ENCODE measurements around the gene WASF1. TPM values are rescaled to one million over a fixed set of nuclear protein-coding genes. Genes with fewer than 3 reads are reported as not detected.

WASF1 gene
- total RNA-seq, 1 donor = 18.8 TPM

DNA sequence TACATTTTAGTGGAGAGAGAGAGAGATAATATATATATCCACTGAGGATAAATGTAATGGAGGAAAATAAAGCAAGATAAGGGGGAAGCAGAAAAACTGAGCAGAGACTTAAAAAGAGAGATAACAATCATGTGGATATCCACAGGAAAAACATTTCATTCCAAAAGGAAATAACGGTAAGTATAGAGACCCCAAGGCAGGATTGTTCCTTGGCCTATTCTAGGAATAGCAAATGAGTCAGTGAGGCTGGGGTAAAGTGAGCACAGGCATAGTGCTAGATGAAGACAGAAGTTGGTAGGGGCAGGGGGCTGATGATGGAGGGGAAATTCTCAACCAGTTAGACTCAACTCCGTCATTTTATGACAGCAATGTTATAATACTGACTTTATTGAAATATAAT is 12.0 kb upstream of the WASF1 start:
- H2AFZ ChIP-seq (ENCODE audit: low read length) = no peak overlapping the region
- DNase-seq (ENCODE audit: insufficient read length, low spot score, missing footprints) = no peak
- peaks cover 57% of the 10 kb centered on the region for H3K79me2 ChIP-seq (ENCODE audit: insufficient read depth, low read length)
- no peaks in the 10 kb centered on the region for H3K27me3 ChIP-seq (ENCODE audit: insufficient read depth, low read length)
- H3K4me1 ChIP-seq (ENCODE audit: insufficient read depth, low read length) = no peaks in the 10 kb centered on the region
- H3K4me2 ChIP-seq (ENCODE audit: insufficient read depth, low read length) = no peak overlapping the region
- no peaks in the 10 kb centered on the region for H3K9me3 ChIP-seq (ENCODE audit: low read depth, low read length)
- H3K27ac ChIP-seq (ENCODE audit: low read depth, low read length) = no peak overlapping the region
- H4K20me1 ChIP-seq (ENCODE audit: insufficient read depth, low read length) = peaks cover 13% of the 10 kb centered on the region
- TF ChIP-seq CTCF (IDR thresholded peaks at IDR 0.05; ENCODE audit: extremely low read depth, low read depth, low read length) = no peak
- H3K4me3 ChIP-seq (ENCODE audit: insufficient read depth, low read length) = no peak overlapping the region
- H3K36me3 ChIP-seq (ENCODE audit: insufficient read depth, low read length) = no peaks in the 10 kb centered on the region

GRCh38 chr6:110190726-110191125 is 11.3 kb upstream of the WASF1 start:
- no peak overlapping the region for H3K27ac ChIP-seq (ENCODE audit: low read depth, low read length)
- no peaks in the 10 kb centered on the region for H3K36me3 ChIP-seq (ENCODE audit: insufficient read depth, low read length)
- H2AFZ ChIP-seq (ENCODE audit: low read length) = no peak overlapping the region
- peaks cover 65% of the 10 kb centered on the region for H3K79me2 ChIP-seq (ENCODE audit: insufficient read depth, low read length)
- H3K4me1 ChIP-seq (ENCODE audit: insufficient read depth, low read length) = no peaks in the 10 kb centered on the region
- no peaks in the 10 kb centered on the region for H3K27me3 ChIP-seq (ENCODE audit: insufficient read depth, low read length)
- DNase-seq (ENCODE audit: insufficient read length, low spot score, missing footprints) = no peak
- no peak for TF ChIP-seq CTCF (IDR thresholded peaks at IDR 0.05; ENCODE audit: extremely low read depth, low read depth, low read length)
- H3K4me2 ChIP-seq (ENCODE audit: insufficient read depth, low read length) = no peak overlapping the region
- H3K4me3 ChIP-seq (ENCODE audit: insufficient read depth, low read length) = no peak overlapping the region
- peaks cover 16% of the 10 kb centered on the region for H4K20me1 ChIP-seq (ENCODE audit: insufficient read depth, low read length)
- H3K9me3 ChIP-seq (ENCODE audit: low read depth, low read length) = no peaks in the 10 kb centered on the region

GRCh38 chr6:110188791-110189190 is 9.3 kb upstream of the WASF1 start:
- no peak overlapping the region for H3K4me2 ChIP-seq (ENCODE audit: insufficient read depth, low read length)
- H3K27ac ChIP-seq (ENCODE audit: low read depth, low read length) = no peak overlapping the region
- H4K20me1 ChIP-seq (ENCODE audit: insufficient read depth, low read length) = peaks cover 16% of the 10 kb centered on the region
- no peaks in the 10 kb centered on the region for H3K27me3 ChIP-seq (ENCODE audit: insufficient read depth, low read length)
- H2AFZ ChIP-seq (ENCODE audit: low read length) = no peak overlapping the region
- H3K79me2 ChIP-seq (ENCODE audit: insufficient read depth, low read length) = peaks cover 80% of the 10 kb centered on the region
- peak; percentile 11 for DNase-seq (ENCODE audit: insufficient read length, low spot score, missing footprints)
- no peaks in the 10 kb centered on the region for H3K9me3 ChIP-seq (ENCODE audit: low read depth, low read length)
- H3K36me3 ChIP-seq (ENCODE audit: insufficient read depth, low read length) = no peaks in the 10 kb centered on the region
- no peaks in the 10 kb centered on the region for H3K4me1 ChIP-seq (ENCODE audit: insufficient read depth, low read length)
- no peak overlapping the region for H3K4me3 ChIP-seq (ENCODE audit: insufficient read depth, low read length)
- no peak for TF ChIP-seq CTCF (IDR thresholded peaks at IDR 0.05; ENCODE audit: extremely low read depth, low read depth, low read length)

DNA sequence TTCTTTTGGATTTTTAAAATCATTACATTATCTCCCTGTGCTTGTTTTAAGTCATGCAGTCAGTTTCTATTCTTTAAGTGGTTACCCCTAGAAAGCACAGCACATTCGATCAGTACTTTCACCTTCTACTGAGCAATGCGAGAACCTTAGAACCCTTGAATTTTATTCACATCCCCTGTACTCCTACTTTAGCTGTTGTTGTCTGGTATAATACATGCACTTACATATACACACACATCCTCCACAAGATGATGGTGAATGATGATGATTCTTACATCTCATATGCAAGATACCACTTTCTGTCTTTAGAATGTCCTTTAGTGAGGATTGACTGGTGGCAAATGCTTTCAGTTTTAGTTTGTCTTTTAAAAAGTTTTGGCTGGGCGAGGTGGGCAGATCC is 6.4 kb upstream of the WASF1 start:
- Histone ChIP-seq H3K4me3 (ENCODE audit: insufficient read depth, low read length) (no peak overlapping the region), H3K79me2 (ENCODE audit: insufficient read depth, low read length) (peaks cover 93% of the 10 kb centered on the region), H4K20me1 (ENCODE audit: insufficient read depth, low read length) (peaks cover 22% of the 10 kb centered on the region), H3K4me1 (ENCODE audit: insufficient read depth, low read length) (peaks cover 14% of the 10 kb centered on the region), H3K9me3 (ENCODE audit: low read depth, low read length) (no peaks in the 10 kb centered on the region), H3K27ac (ENCODE audit: low read depth, low read length) (no peak overlapping the region), H2AFZ (ENCODE audit: low read length) (no peak overlapping the region), H3K27me3 (ENCODE audit: insufficient read depth, low read length) (no peaks in the 10 kb centered on the region), H3K36me3 (ENCODE audit: insufficient read depth, low read length) (no peaks in the 10 kb centered on the region), H3K4me2 (ENCODE audit: insufficient read depth, low read length) (peak overlapping the region; percentile 17)
- TF ChIP-seq CTCF (IDR thresholded peaks at IDR 0.05; ENCODE audit: extremely low read depth, low read depth, low read length) = no peak
- peak; percentile 31 for DNase-seq (ENCODE audit: insufficient read length, low spot score, missing footprints)

All from osteoblast (primary cell).